Right hindlimb (tissue), 1 donor: ENCODE measurements around the gene INS.

Source experiments
- DNase-seq: peaks from one replicate; pipeline ENCODE4 v3.0.0-alpha.2; 2018

The INS gene

DNA sequence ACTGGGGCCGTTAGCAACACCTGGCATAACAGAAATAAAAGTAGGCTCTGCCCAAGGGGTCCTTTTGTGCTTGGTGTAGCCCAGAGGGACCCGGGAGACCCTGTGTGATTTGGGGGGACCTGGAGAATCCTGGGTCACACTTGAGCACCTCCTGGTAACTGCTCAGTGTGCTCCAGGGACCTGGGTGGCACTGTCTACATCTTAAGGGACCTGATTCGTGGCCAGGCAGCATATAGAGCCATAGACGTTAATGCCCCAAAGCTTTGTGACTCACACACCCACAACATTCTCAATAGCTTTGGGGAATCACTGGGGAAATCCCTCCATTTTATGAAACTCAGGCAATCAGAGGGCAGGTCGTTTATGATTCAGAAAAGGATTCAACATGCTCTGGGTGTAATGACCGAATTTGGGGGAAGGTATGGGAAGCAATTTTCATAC is 18.2 kb downstream of the INS start:
- DNase-seq = no peak

DNA sequence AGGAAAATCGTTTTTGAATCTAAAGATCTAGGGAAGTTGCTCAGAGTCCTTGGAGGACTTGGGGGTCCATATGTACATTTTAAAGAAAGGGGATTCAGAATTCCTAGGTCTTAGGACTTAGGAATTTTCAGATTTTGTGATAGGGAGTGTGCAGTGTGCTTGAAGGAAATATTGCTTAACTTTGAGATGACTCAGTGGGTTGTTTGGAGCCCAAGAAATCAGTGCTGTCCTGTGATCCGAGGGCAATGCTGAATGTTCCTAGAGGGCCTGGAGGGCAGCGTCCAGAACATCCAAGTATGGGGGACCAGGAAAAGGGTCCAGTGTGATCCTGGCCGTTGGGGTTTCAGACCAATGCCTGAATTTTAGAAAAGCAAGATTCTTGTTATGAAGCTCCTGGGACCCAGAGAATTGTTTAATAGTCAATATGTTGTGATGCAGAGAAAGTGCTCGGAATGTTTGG is 18.7 kb downstream of the INS start:
- no peak for DNase-seq

DNA sequence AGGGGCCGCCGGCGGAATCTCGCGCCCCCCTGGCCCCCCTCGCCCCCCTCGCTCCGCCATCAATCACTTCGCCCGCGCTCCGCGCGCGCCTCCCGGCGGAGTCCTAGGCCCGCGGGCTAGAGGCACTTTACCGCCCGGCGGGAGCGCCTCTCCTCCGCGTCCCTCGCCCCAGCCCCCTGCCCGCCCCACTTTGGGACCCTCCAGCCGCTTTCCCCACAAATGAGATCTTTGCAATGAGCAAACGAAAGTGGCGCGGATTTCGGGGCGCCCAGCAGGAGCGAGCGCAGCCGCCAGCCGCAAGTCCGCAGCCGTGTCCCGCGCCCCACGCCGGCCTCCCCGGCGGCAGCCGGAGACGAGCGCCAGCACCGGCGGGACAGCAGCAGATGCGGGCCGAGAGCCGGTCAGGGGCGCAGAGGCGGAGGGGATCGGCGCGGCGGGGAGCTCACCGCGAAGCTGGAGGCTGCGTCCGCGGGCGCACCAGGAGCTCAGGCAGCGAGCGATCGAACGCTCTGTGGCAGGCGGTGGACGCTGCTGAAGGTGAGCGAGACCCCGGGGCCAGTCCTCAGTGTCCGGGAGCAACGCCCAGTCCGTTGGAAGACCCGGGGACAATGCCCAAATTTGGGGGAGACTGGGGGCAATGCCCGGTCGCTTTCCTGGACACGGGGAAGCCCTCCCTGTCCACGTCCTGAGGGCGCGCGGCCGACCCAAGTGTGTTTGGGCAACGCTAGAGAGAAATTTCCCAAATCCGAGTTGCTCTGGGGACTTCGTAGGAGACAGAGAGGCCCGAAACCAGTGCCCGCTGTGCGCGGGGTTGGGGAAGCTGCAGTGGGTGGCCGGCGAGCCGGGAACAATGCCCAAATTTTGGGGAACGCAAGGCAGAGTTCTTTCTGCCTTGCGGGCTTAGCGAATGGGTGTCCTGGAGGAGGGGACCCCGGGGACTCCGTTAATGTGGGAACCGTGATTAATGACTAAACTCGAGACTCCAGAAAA is 20.3 kb downstream of the INS start:
- no peak for DNase-seq

DNA sequence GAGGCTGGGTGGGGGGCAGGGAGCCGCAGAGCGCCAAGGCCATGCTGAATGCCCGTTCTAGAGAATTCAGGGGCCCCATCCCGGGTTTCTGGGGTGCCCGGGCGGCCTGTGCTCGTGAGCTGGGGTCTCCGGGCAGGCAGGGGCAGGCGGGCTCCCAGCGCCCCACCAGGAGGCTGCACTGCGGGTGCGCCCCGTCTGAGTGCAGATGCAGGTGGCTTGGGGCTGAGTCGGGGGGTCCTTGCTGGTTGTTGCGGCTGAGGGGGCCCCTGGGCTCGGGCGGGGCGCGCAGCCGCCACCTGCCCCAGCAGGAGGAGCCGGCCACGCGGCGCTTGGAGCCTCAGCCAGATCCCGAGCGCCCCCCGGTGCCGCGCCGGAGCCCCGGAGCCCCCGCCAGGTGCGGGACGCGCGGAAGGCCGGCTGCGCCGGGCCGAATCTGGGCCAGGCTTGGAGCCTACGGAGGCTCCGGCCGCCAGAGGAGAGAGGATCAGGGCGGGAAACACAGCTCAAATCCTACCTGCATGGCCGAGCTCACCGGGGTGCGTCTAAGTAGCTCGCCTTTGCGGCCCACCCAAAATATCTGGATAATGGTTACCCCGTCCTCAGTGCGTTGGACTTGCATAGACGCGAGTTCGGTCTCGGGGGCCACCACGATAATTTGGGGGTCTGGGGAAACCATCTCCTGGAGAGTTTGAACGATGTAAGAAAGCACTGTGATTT is 21.2 kb downstream of the INS start:
- DNase-seq = peak; percentile 76

DNA sequence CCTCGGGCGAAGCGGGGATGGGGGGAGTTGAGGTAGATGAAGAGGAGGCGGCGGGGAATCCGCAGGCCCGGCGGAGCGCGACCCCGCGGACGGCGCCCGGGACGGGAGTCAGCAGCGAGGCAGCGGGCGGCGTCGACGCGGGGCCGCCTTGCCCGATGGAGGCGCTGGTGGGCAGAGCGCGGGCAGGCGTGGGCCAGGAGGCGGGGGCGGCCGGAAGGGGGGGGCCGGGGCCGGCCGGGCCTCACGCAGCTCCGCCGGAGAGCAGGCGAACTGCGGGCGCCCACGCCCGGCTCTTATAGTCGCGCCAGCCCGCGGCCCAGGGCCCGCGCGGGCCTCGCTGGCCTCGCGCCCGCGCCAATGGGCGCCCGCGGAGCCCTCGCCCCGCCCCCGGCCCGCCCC is 21.9 kb downstream of the INS start, which contains the start of gene IGF2:
TSS of gene IGF2 (minus strand) at position 267 of the 399 bp plus-strand sequence. CDS start 3,866 bp downstream, outside the sequence.
- DNase-seq = peak; percentile 86

DNA sequence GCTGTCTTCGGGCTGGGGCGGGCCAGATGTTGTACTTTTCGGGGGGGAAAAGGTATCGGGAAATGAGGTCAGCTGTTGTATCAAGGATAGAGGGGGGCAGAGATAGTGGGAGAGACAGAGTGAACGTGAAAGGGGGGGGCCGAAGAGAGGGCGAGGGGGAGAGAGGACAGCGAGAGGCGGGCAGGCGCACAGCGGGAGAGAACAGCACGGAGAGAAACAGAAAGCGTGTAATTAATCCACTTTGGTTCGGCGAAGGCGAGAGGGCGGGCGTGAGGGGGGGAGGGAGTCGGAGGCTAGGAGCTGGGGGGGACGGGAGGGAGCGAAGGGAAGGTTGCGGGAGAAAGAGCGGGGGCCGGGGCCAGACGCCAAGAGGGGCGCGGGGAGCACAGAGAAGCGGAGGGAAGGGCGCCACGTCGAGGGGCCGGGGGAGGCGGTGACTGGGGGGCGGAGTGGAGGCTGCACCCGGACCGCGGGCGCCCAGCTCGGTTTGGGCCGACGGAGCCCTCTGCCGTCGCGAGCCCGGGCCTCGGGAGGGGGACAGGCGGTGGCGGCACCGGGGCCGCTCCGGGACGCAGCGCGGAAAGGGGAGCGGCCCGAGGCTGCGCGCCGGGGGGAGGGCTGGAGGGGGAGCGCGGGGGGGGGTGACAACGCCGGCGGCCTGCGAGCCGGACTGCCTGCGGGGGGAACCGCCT is 22.4 kb downstream of the INS start:
- DNase-seq = no peak

DNA sequence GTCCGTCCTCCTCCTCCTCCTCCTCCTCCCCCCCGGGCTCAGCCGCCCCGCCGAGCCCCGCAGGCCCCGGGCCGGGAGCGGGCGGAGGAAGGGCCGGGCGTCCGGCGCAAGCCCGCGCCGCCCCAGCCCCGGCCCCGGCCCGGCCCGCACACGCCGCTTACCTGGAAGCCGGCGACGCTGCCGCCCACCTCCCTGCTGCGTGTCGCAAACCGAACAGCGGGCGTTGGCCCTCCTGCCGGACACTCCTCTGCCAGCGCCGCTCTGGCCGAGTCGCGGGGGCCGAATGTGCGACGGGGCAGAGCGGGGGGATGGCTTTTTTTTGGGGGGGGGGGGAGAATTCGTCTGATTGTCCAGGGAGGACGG is 23.0 kb downstream of the INS start:
- no peak for DNase-seq

DNA sequence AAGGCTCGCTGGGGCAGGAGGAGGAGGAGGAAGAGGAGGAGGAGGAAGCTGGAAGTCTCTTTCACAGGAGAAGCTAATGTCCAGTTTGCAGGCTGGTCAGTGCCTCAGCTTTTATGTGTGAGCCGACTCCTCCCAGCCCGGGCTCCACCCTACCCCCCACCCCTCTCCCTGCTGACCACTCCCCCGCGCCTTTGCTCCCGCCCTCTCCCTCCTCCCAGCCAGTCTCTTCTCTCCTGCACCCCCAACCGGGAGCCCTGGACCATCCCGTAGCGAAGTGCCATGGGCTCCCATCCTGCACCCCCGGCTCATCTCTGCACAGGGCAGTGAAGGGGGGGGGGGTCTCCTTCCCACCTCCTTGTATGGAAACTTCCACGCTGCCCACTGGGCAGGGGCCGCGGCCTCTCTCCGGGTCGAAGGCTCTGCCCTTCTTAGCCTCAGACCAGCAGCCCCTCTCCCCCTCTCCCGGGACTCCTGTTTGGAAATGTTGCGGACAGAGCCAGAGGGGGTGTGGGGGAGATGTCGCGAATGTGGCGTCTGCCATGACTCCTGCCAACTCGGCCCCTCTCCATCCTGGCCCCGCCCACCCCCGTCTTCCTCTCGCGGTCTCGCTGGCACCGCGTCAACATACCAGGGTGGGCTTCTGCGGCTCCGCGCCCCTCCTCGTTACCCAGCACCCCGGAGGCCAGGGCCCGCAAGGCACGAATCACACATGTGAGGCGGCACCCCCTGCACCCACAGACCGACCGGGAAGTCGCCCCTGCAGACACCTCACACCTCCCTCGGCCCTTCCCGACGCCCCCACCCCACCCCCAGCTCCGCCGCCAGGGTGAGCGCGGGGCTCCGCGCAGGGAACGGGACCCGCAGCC is 23.6 kb downstream of the INS start:
- DNase-seq = peak; percentile 93

DNA sequence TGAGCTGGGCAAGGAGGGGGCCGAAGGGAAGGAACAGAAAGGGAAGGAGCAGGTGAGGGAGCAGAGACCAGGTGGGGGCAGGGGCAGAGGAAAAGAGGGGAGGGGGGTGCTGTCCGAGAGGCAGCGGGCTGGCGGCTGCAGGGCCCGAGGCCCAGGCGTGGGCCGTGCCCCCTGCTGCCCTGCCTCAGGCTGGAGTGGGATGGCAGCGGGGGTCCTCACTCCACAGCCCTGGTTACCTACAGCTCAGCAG is 24.1 kb downstream of the INS start:
- no peak for DNase-seq

DNA sequence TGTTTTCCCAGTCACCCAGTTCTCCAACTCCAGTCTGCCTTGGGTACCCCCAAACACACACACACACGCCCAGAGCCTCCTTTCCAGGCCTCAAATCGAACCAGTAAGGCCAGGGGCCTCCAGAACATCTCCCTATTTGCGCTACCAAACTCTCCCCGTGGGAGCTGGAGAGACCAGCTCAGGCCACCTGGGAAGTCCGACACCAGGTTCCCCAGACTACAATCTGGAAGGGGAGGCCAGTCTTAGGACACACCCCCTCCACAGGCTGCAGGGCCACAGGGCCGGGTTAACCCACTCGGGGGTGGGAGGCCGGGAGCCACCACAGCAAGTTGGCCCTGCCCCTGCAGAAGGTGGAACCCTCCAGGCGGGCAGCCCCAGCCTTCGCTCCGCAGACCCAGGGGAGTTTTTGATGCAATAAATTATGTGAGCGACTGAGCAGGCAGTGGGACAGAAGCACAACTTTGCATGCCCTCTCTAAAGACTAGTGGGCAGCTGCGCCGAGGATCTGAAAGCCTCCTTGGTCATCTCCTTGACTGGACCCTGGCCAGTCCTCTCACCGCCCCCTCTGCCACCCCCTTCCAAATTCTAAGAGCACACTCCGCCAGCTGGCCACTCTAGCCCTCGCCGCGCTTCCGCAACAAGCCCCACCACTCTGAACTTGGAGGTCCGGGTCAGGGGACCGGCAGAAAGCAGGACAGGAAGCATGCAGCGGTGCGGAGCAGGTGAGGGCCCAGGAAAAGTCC is 24.6 kb downstream of the INS start:
- DNase-seq = peak; percentile 37

DNA sequence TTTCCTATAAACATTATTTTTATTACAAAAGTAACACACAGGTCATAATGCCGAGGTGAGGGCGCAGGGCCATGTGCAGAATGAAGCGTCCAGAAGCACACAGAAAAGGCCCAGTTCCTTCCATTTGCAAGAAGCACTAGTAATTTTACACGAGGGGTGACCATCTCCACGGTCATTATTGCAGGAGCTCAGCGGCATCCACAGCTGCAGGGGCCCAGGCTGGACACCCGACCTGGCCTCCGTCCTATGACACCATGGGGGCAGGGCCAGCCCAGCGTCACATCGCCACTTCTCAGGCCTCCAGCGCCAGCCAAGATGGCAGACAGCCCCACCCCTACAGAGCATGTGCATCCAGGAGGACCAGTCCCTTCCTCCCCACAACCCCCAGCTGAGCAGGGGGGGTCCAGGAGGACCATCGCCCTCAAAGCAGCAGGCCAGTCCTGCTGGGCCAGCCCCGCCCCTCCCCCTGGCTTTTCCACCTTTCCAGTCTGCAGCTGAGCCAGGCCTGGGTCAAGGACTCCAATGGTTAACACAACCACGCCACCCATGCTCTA is 25.3 kb downstream of the INS start:
- DNase-seq = peak; percentile 59

DNA sequence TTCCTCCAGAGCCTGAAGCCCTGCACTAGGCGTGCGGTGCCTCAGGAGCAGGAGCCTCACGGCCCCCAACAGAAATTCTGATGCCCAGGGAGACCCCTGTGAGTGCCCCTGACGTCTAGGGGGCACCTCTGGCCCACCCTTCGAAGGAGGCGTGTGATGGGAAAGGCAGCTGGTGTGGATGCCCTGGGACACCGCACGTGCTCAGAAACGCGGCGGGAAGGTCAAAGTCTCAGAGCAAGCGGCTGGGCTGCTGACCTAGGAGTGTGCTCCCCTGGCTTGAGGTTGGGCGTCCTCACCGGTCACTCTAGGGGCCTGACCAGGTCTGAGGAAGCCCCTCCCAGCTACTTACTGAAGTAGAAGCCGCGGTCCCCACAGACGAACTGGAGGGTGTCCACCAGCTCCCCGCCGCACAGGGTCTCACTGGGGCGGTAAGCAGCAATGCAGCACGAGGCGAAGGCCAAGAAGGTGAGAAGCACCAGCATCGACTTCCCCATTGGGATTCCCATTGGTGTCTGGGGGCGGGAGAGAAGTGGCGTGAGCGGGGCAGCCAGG is 25.9 kb downstream of the INS start:
- DNase-seq = peak; percentile 25

DNA sequence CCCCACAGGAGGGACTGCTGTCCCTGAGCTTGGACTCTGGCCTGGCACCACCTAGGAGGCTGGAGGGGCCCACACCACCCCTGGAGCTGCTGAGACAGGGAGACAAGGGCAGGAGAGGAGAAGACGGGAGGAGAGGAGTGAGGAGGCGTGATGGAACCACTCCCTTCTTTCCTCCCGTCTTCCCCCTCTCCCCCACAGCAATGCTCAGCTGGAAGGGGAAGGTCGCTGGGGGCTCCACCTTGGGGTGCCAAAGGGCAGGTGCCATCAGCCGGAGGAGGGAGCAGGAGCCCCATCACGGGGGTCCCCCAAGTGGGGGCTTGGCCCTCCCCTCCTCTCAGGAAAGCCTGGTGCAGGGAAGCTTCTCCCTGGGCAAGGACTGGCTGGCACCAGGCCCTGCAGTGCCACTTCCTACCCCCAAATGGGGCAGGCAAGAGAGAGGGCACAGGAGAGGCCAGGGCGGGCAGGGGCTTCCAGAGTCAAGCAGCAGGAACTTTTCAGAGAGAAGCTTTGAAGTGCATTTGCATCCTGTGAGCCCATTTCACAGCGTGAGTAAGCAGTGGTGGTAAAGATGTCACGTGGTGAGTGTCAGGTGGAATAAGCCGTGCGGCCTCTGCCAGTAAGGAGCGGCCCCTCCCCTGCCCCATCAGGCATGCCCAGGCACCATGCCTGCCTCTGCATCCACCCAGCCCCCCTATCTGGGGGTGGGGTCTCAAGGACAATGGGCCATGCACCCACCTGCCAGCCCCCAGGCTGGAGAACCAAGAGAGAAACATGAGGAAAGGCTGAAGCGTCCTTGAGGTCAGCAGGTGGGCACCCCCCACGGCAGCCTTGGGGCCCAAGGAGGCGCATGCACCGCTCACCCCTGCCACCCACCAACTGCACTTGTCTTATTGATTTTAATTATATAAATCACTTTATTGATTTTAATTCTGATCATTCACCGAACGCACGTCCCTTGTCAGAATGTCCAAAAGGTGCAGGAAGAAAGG is 26.7 kb downstream of the INS start:
- DNase-seq = peak; percentile 35

DNA sequence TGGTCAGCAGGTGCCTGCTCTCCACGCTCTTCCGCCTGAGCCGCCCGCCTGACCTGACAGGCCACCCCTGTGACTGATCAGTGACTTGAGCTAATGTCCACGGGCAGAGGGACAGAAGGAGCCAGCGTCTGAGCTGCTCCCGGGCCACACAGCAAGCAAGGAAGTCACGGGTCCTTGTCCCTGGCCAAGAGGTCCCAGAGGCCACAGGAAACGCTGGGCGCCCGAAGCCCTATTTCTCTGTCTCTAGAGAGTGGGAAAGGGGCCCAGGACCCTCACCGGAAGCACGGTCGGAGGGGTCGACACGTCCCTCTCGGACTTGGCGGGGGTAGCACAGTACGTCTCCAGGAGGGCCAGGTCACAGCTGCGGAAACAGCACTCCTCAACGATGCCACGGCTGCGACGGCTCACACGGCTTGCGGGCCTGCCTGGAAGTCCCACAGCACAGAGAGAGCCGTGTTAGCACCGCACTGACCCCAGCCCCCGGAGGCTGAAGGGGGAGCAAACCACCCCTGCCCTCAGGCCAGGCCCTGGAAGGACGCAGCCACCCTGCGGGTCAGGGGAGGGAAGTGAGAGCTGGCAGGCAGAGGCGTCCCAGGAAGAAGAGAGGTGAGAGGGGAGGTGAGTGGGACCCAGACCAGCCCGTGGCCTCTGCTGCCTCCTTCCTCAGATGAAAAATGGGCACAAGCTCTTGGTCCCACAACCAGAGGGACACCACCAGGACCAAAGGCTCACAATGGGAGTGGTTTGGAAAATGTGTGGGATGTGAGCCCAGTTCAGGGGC is 27.6 kb downstream of the INS start:
- peak; percentile 21 for DNase-seq

DNA sequence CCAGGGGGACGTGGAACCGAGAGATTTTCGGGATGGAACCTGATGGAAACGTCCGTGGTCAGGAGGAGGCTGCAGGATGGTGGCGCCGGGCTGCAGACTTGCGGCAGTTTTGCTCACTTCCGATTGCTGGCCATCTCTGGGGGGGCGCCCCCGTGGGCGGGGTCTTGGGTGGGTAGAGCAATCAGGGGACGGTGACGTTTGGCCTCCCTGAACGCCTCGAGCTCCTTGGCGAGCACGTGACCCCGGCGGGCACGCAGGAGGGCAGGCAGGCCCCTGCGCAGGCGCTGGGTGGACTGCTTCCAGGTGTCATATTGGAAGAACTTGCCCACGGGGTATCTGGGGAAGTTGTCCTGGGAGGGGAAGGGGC is 28.2 kb downstream of the INS start:
- peak; percentile 33 for DNase-seq

DNA sequence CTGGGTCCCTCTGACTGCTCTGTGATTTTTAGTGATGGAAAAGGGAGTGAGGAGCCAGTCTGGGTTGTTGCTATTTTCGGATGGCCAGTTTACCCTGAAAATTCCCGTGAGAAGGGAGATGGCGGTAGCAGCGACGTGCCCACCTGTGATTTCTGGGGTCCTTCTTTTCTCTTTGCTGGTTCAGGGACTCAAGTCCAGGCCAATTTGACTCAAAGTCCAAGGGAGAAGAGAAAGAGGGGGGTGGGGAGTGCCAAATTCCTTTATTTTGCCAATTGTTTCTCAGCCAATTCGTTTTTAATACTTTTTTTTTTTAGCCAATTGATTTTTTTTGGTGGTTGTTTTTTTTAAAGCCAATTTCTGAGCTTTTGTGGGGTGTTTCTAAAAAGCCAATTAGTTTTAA is 28.8 kb downstream of the INS start:
- DNase-seq = peak; percentile 18

DNA sequence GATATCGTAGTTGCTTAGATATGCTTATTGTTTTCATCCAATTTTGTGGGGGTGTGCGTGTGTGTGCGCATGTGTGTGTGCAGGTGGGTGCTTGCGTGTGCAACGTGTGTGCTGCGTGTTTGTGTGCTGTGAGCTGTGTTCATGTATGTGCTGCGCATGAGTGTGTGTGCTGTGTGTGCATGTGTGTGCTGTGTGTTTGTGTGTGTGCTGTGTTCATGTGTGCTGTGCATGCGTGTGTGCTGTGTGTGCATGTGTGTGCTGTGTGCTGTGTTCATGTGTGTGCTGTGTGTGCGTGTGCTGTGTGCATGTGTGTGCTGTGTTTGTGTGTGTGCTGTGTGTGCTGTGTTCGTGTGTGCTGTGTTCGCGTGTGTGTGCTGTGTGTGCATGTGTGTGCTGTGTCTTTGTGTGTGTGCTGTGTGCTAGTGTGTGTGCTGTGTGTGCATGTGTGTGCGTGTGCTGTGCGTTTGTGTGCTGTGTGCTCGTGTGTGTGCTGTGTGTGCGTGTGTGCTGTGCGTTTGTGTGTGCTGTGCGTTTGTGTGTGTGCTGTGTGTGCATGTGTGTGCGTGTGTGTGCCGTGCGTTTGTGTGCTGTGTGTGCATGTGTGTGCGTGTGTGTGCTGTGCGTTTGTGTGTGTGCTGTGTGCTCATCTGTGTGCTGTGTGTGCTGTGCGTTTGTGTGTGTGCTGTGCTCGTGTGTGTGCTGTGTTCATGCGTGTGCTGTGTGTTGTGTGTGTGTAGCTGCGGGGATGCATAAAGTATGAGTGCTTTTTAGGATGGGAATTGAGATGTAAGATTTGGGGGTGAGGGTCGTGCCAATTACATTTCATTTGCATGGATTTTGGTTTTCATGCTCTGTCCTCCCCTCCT is 29.4 kb downstream of the INS start:
- DNase-seq = peak; percentile 34

DNA sequence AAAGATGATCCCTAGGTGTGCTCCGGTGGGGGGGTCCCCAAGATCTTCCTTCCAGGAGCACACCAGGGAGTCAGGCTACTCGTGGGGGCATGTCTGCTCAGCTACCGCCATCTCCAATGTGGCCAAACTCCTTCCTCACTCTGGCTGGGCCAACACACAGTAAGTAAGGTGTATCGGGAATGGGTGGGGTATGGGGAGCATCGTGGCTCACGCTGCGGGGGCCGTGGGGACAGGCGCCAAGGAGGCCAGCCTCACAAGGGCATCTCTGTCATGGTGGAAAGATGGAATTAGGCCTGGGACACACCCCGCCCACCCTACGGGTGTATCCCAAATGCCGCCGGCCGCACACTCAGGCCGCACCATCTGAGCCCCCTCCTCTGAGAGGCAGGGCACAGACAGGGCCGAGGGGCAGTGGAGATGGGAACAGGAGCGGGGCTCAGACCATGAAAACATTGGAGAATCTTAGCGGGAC is 30.1 kb downstream of the INS start:
- no peak for DNase-seq
